ENCODE measurements around the gene DDX31.

DDX31 gene

DNA sequence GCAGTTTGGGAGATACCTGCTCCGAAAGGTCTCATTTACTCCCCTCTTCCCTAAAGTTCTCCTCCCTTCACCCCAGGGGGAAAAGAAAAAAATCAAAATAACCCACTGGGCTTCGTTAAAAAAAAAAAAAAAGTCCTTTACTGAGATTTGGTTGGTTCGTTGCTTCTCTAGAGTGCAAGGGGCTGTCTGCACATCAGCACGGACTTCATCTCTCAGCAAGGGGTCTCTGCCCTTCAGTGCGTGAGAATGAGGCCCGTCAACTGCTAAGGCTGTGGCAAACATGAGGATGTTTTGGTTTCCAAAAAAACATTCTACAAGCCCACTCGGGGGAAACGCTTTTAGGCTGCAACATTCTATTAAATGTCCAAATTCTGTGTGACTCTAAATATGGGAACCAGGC, 77.3 kb downstream of the DDX31 start:
- DNase-seq = no peak

- no peak for DNase-seq
These were observed 78.0 kb downstream of the DDX31 start for GRCh38 chr9:132591751-132592314.

DNA sequence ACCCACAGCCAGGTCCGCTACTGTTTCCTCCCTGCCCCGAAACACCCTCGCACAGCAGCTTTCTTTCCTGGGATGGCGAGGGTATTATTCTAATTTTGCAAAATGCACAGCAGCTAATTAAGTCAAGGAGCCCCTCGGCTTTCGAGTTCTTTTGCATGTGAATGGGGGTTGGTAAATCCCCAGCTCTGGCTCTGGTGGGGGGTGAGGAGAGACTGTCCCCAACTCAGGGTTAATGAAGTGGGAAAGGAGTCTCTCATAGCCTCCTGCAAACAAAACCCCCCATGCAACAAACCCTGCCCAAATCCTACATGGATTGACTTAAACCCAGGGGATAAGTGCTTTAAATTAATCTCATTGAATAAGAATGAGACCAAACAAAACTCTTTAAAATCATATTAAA, 78.5 kb downstream of the DDX31 start:
- DNase-seq = no peak

- DNase-seq = no peak
These were observed 79.2 kb downstream of the DDX31 start for GRCh38 chr9:132590318-132591182.

GRCh38 chr9:132590037-132590317, 79.8 kb downstream of the DDX31 start:
- no peak for DNase-seq

DNA sequence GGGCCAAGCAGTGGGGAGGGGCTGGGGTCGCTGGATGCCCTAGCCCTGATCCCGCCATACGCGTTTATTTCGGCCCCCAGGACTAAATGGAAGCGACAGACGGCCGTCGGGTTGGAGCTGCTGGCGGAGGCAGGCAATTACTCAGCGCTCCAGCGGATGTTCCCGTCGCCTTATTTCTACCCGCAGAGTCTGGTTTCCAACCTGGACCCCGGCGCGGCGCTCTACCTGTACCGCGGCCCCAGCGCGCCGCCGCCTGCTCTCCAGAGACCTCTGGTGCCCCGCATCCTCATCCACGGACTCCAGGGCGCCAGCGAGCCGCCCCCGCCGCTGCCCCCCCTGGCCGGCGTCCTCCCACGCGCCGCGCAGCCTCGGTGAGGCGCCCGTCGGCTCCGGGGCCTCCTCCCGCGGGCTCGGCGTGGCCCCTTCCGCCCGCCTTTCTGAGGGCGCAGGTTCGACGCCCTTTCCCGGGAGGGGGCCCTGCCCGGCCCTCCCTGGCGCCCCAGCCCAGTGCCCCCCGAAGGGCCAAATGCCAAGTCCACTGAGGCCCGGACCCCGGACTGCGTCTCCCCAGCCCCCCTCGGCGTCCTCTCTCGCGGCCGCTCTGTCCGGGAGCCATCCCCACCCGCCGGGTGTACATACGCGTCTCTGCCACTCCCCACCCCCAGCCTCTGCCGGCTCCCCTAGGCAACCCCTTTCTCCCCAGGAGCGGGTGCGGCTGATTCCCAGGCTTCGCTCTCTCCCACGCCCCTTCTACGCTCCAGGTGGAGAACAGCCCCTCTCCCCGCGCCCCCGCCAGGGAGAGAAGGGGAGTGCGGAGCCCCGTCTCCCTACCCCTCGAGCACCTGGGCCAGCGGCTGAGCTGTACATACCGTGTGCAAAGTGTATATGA, 80.4 kb downstream of the DDX31 start:
- DNase-seq = no peak

DNA sequence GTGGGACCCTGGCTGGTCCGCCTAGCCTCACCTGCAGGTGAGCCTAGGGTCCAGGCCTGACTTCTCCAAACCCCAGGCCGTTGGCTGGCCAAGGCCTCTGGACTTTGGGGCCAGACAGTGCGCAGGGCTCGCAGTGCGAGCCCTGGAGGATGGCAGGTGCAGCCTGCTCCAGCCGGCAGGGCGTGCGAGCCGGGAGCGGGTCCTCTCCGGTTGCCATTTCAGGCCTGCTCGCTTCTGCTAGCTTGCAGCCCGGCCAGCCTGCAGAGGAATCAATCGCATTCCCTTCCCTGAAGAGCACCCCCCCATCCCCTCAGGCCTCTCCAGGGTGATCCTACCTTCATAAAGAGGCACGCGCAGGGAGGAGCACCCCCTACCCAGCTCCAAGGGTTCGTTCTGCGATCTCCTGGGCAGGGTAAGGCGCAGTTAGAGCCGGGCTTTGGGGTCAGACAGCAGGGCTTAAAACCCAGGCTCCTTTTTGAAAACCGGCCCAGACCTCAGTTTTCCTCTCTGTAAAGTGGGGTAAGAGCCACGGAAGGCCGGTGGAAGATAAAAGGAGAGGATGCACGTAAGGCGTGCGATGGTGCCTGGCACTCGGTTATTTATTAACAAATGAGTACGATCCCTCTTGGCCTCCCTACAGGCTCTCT, 81.2 kb downstream of the DDX31 start:
- no peak for DNase-seq

DNA sequence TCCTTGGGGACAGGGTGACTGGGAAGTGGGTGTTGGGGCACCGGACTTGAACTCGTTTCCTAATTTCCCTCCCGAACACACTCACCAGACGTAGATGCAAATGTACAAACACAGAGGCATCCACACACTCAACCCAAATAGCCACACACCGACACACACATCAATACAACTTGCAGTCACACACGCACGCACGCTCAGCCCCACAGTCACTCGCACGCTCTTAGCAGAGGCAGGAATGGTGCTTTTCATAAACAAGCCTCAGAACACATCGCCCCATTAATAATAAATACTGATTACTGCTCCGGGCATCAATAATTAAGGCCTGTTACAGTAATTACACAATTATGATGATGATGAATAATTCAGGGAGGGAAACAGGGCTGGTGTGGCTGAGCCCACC, 81.7 kb downstream of the DDX31 start:
- DNase-seq = no peak

GRCh38 chr9:132587592-132587955, 82.2 kb downstream of the DDX31 start:
- no peak for DNase-seq

- DNase-seq = no peak
These were observed 82.8 kb downstream of the DDX31 start for GRCh38 chr9:132586830-132587591.

DNA sequence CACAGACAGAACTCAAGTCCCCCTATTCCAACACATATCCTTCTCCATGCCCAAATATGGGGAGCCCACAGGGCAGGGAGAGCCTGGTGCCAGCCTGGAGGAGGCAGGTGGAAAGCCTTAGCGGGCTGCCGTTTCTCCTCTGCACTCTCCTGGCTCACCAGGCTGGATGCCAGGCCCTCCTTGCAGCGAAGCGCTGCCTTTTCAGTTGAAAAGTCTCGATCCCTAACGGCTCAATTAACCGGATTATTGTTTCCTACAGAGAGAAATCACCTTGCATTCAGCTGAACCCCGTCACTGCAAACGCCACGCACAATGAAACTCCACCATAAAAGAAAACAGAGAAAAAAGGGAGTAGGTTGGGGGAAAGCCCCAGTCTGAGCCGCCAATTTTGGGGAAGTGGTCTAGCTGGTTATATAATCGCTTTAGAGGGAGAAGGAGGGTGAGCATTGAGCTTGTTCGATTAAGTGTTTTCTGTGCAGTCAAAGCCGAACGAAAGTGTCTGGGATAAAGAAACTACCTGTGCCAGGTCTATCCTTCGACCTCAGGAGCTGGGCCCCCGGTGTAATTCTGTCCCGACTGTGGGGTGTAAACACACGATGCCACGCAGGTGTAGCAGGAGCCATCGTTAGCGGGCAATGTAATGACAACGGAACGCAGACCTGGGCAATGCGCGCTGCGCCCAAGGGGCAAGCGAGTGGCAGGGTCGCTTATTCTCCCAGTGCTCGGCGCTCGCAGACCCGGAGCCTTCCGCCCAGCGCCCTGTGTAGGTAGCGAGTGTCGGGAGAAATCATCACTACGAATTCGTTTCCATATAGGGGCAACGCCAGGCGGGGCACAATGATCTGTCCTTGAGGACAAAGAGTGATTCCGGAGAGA, 83.6 kb downstream of the DDX31 start:
- no peak for DNase-seq

DNA sequence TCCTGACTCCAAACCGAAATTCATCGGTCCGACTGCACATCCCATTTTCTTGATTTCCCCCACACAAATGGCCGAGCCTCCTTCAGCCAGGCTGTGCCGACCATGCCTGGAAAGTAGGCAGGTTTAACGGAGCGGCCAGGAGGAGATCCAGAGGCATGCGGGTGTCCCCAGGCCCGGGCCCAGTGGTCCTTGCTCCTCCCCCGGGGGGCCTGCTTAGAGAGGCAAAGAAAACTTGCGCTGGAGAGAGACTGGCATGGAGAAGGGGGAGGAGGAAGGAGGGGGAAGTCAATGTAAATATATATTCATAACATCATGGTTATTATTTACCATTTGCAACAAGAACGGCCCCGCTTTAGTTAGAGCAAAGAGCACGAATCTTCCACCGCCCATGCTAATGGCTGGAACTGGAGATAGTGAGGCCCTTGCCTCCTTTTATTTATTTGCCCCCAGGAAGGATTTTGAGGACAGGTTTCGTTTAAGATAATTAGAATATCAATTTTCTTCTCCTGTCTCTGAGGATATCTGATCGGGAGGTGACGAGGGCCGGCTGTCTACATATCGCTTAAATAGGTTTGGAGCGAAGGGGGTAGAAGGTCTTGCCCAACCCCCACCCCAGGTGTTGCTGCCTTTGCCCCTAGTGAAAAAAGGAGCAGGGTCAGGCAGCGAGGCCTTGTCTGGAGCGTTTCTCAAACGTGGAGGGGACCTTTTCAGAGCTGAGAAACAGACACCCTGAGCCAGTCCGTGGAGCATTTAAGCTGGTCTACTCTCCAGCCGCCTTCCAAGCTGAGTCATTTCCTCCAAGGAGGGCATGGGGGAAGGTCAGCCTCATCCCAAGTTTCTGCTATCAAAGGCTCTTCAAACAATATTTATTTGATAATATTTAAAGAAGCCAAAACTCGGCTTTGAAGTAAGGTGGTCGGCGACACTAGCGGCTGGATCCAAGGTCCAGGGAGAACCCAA, 84.9 kb downstream of the DDX31 start:
- no peak for DNase-seq

GRCh38 chr9:132583584-132584304, 86.0 kb downstream of the DDX31 start:
- no peak for DNase-seq

DNA sequence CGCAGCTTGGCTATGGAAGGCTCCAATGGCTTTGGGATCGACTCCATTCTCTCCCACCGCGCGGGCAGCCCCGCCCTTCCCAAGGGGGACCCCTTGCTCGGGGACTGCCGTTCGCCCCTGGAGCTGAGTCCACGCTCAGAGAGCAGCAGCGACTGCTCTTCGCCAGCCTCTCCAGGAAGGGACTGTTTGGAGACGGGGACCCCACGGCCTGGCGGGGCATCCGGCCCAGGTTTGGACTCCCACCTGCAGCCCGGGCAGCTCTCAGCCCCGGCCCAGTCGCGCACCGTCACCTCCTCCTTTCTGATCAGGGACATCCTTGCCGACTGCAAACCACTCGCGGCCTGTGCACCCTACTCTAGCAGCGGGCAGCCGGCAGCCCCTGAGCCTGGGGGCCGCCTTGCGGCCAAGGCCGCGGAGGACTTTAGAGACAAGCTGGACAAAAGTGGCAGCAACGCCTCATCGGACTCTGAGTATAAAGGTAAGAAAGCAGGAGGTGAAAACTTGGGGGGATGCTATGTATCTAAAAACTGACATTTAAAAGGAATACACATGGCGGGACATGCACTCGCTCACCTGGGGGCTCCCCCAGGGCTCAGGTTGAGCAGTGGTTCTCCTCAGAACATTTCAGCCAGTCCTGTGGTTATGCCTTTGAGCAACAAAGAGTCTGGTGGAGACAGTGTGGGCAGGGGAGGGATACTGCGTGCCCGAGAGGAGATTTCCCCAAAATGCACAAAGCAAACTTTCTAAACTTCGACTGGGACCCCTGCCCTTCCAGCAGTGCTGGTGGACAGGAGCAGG, 86.8 kb downstream of the DDX31 start:
- no peak for DNase-seq

GRCh38 chr9:132582276-132582785, 87.5 kb downstream of the DDX31 start, which contains the start of gene BARHL1:
TSS of gene BARHL1 (plus strand) at chr9:132582606. CDS start at chr9:132582798, 192 bp downstream.
- no peak for DNase-seq

- DNase-seq = no peak
These were observed 90.4 kb downstream of the DDX31 start for GRCh38 chr9:132579427-132579798.

DNA sequence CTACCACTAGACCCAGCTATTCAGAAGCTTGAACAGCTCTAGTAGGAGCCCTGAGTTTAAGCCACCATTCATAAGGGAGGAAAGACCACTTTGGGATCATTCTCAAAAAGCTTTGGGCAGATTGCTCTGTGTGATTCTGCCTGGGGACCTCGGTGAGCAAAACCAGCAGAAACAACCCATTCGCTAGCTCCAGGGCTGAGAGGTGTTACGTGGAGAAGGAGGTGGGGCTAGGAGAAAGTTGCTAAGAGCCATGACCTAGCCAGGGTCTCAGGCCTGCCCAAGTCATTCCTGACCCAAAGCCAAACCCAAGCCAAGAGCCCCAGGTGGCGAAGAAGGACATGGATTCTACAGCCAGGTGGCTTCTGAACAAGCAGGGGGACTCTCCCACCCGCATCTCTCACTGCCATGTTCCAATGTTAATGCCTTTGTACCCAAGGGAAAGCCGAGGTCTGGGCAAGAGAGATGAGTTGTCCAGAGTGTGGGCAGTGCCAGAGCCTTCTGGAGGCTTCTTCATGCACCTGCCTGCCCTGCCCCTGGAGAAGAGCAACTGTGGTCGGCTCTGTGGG, 91.3 kb downstream of the DDX31 start:
- DNase-seq = no peak

DNA sequence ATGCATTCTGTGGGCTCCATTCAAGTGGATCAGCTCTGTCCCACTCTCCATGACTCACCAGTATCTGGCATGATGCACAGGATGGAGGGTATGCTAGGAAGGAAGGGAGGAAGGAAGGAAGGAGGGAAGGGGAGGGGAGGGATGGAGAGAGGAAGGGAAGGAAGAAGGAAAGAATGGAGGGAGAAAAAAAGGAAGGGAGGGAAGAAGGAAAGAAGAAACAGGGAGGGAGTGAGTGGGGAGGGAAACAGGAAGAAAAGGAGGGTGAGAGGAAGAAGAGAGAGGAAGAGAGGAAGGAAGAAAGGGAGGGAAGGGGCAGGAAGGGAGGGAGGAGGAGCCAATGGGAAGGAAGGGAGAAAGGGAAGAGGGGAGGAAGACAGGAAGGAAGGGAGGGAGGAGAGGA, 92.7 kb downstream of the DDX31 start:
- DNase-seq = no peak

Measured in SIG-M5 (cell line).